ENCODE data around the gene KLF4.

Gene KLF4

GRCh38 chr9:107447834-107448233 is 41.7 kb downstream of the KLF4 start:
- no peak for DNase-seq
- Histone ChIP-seq H3K27me3 (replicated peaks in 2 of 5; ENCODE audit: control insufficient read depth in 4 of 5, insufficient read depth in 5 of 5, low read length in 4 of 5) (peaks cover 0 to 1% (median 0%) of the 10 kb centered on the region in 5 experiments), H3K9me3 (ENCODE audit: control extremely low read depth in 1 of 5, control insufficient read depth in 4 of 5, insufficient read depth in 2 of 5, low read depth in 1 of 5, low read length in 4 of 5) (no peaks in the 10 kb centered on the region), H3K4me3 (ENCODE audit: control insufficient read depth in 1 of 7, extremely low read depth in 1 of 7, insufficient read depth in 4 of 7, low read depth in 2 of 7, low read length in 6 of 7) (no peak overlapping the region), H3K36me3 (ENCODE audit: control insufficient read depth in 4 of 4, insufficient read depth in 4 of 4, low read length in 3 of 4) (no peaks in the 10 kb centered on the region), H3K4me1 (ENCODE audit: control extremely low read depth in 1 of 4, control insufficient read depth in 4 of 4, insufficient read depth in 4 of 4, low read length in 3 of 4) (no peaks in the 10 kb centered on the region), H3K27ac (ENCODE audit: insufficient read depth in 1 of 2, low read depth in 1 of 2, low read length in 2 of 2, poor library complexity in 1 of 2, severe bottlenecking in 2 of 2) (no peak overlapping the region)
- ChIA-PET CTCF (interaction anchor here (1.0 kb wide), 1 partner anchor 18 kb away, joined by 3 read pairs; no protein-coding TSS in a partner anchor), POLR2A (no interaction called here)
- WGBS (ENCODE audit: insufficient coverage) = 71% methylated on average over 1 of the region's 1 CpG

GRCh38 chr9:107447081-107447480 is 42.5 kb downstream of the KLF4 start:
- POLR2A ChIA-PET = no interaction called here
- Histone ChIP-seq H3K9me3 (ENCODE audit: control extremely low read depth in 1 of 5, control insufficient read depth in 4 of 5, insufficient read depth in 2 of 5, low read depth in 1 of 5, low read length in 4 of 5) (no peaks in the 10 kb centered on the region), H3K27me3 (replicated peaks in 2 of 5; ENCODE audit: control insufficient read depth in 4 of 5, insufficient read depth in 5 of 5, low read length in 4 of 5) (peaks cover 0 to 1% (median 0%) of the 10 kb centered on the region in 5 experiments), H3K4me1 (ENCODE audit: control extremely low read depth in 1 of 4, control insufficient read depth in 4 of 4, insufficient read depth in 4 of 4, low read length in 3 of 4) (no peaks in the 10 kb centered on the region), H3K36me3 (ENCODE audit: control insufficient read depth in 4 of 4, insufficient read depth in 4 of 4, low read length in 3 of 4) (no peaks in the 10 kb centered on the region), H3K27ac (ENCODE audit: insufficient read depth in 1 of 2, low read depth in 1 of 2, low read length in 2 of 2, poor library complexity in 1 of 2, severe bottlenecking in 2 of 2) (no peak overlapping the region), H3K4me3 (ENCODE audit: control insufficient read depth in 1 of 7, extremely low read depth in 1 of 7, insufficient read depth in 4 of 7, low read depth in 2 of 7, low read length in 6 of 7) (no peak overlapping the region)
- CTCF ChIA-PET = no interaction called here
- no peak for DNase-seq
- WGBS (ENCODE audit: insufficient coverage) = 94% methylated on average over 2 of the region's 4 CpGs

GRCh38 chr9:107446491-107446890 is 43.1 kb downstream of the KLF4 start:
- Histone ChIP-seq H3K27ac (ENCODE audit: insufficient read depth in 1 of 2, low read depth in 1 of 2, low read length in 2 of 2, poor library complexity in 1 of 2, severe bottlenecking in 2 of 2) (no peak overlapping the region), H3K27me3 (replicated peaks in 2 of 5; ENCODE audit: control insufficient read depth in 4 of 5, insufficient read depth in 5 of 5, low read length in 4 of 5) (peaks cover 0 to 1% (median 0%) of the 10 kb centered on the region in 5 experiments), H3K36me3 (ENCODE audit: control insufficient read depth in 4 of 4, insufficient read depth in 4 of 4, low read length in 3 of 4) (no peaks in the 10 kb centered on the region), H3K9me3 (ENCODE audit: control extremely low read depth in 1 of 5, control insufficient read depth in 4 of 5, insufficient read depth in 2 of 5, low read depth in 1 of 5, low read length in 4 of 5) (no peaks in the 10 kb centered on the region), H3K4me3 (ENCODE audit: control insufficient read depth in 1 of 7, extremely low read depth in 1 of 7, insufficient read depth in 4 of 7, low read depth in 2 of 7, low read length in 6 of 7) (no peak overlapping the region), H3K4me1 (ENCODE audit: control extremely low read depth in 1 of 4, control insufficient read depth in 4 of 4, insufficient read depth in 4 of 4, low read length in 3 of 4) (no peaks in the 10 kb centered on the region)
- POLR2A ChIA-PET = no interaction called here
- CTCF ChIA-PET = no interaction called here
- WGBS (ENCODE audit: insufficient coverage) = 90% methylated on average over 12 of the region's 12 CpGs
- no peak for DNase-seq

- Histone ChIP-seq H3K4me3 (ENCODE audit: control insufficient read depth in 1 of 7, extremely low read depth in 1 of 7, insufficient read depth in 4 of 7, low read depth in 2 of 7, low read length in 6 of 7) (no peak overlapping the region), H3K27ac (ENCODE audit: insufficient read depth in 1 of 2, low read depth in 1 of 2, low read length in 2 of 2, poor library complexity in 1 of 2, severe bottlenecking in 2 of 2) (no peak overlapping the region), H3K27me3 (replicated peaks in 2 of 5; ENCODE audit: control insufficient read depth in 4 of 5, insufficient read depth in 5 of 5, low read length in 4 of 5) (peaks cover 0 to 4% (median 0%) of the 10 kb centered on the region in 5 experiments), H3K4me1 (ENCODE audit: control extremely low read depth in 1 of 4, control insufficient read depth in 4 of 4, insufficient read depth in 4 of 4, low read length in 3 of 4) (no peaks in the 10 kb centered on the region), H3K9me3 (ENCODE audit: control extremely low read depth in 1 of 5, control insufficient read depth in 4 of 5, insufficient read depth in 2 of 5, low read depth in 1 of 5, low read length in 4 of 5) (no peaks in the 10 kb centered on the region), H3K36me3 (ENCODE audit: control insufficient read depth in 4 of 4, insufficient read depth in 4 of 4, low read length in 3 of 4) (no peaks in the 10 kb centered on the region)
- WGBS (ENCODE audit: insufficient coverage) = no CpG with 5 or more reads among the region's 1 CpG
- ChIA-PET CTCF (interaction anchor here (1.2 kb wide), 1 partner anchor 21 kb away, joined by 3 read pairs; no protein-coding TSS in a partner anchor), POLR2A (no interaction called here)
- DNase-seq = no peak
These were observed 45.8 kb downstream of the KLF4 start for GRCh38 chr9:107443786-107444185.

GRCh38 chr9:107439991-107440456 is 49.5 kb downstream of the KLF4 start:
- ChIA-PET CTCF (no interaction called here), POLR2A (no interaction called here)
- Histone ChIP-seq H3K4me3 (ENCODE audit: control insufficient read depth in 1 of 7, extremely low read depth in 1 of 7, insufficient read depth in 4 of 7, low read depth in 2 of 7, low read length in 6 of 7) (no peak overlapping the region), H3K4me1 (ENCODE audit: control extremely low read depth in 1 of 4, control insufficient read depth in 4 of 4, insufficient read depth in 4 of 4, low read length in 3 of 4) (no peaks in the 10 kb centered on the region), H3K27ac (ENCODE audit: insufficient read depth in 1 of 2, low read depth in 1 of 2, low read length in 2 of 2, poor library complexity in 1 of 2, severe bottlenecking in 2 of 2) (no peak overlapping the region), H3K36me3 (ENCODE audit: control insufficient read depth in 4 of 4, insufficient read depth in 4 of 4, low read length in 3 of 4) (no peaks in the 10 kb centered on the region), H3K27me3 (replicated peaks in 2 of 5; ENCODE audit: control insufficient read depth in 4 of 5, insufficient read depth in 5 of 5, low read length in 4 of 5) (peaks cover 0 to 4% (median 0%) of the 10 kb centered on the region in 5 experiments), H3K9me3 (ENCODE audit: control extremely low read depth in 1 of 5, control insufficient read depth in 4 of 5, insufficient read depth in 2 of 5, low read depth in 1 of 5, low read length in 4 of 5) (no peaks in the 10 kb centered on the region)
- no CpG with 5 or more reads among the region's 3 CpGs for WGBS (ENCODE audit: insufficient coverage)
- DNase-seq = peak in 1 of 3 donors; percentile 4

GRCh38 chr9:107438211-107439031 is 51.1 kb downstream of the KLF4 start:
- Histone ChIP-seq H3K27me3 (replicated peaks in 2 of 5; ENCODE audit: control insufficient read depth in 4 of 5, insufficient read depth in 5 of 5, low read length in 4 of 5) (peaks cover 0 to 4% (median 0%) of the 10 kb centered on the region in 5 experiments), H3K27ac (ENCODE audit: insufficient read depth in 1 of 2, low read depth in 1 of 2, low read length in 2 of 2, poor library complexity in 1 of 2, severe bottlenecking in 2 of 2) (no peak overlapping the region), H3K36me3 (ENCODE audit: control insufficient read depth in 4 of 4, insufficient read depth in 4 of 4, low read length in 3 of 4) (no peaks in the 10 kb centered on the region), H3K4me1 (ENCODE audit: control extremely low read depth in 1 of 4, control insufficient read depth in 4 of 4, insufficient read depth in 4 of 4, low read length in 3 of 4) (no peaks in the 10 kb centered on the region), H3K9me3 (ENCODE audit: control extremely low read depth in 1 of 5, control insufficient read depth in 4 of 5, insufficient read depth in 2 of 5, low read depth in 1 of 5, low read length in 4 of 5) (no peaks in the 10 kb centered on the region), H3K4me3 (ENCODE audit: control insufficient read depth in 1 of 7, extremely low read depth in 1 of 7, insufficient read depth in 4 of 7, low read depth in 2 of 7, low read length in 6 of 7) (no peak overlapping the region)
- no peak for DNase-seq
- WGBS (ENCODE audit: insufficient coverage) = 87% methylated on average over 6 of the region's 7 CpGs
- ChIA-PET CTCF (no interaction called here), POLR2A (no interaction called here)

- WGBS (ENCODE audit: insufficient coverage) = 96% methylated on average over 5 of the region's 6 CpGs
- Histone ChIP-seq H3K36me3 (ENCODE audit: control insufficient read depth in 4 of 4, insufficient read depth in 4 of 4, low read length in 3 of 4) (no peaks in the 10 kb centered on the region), H3K4me3 (ENCODE audit: control insufficient read depth in 1 of 7, extremely low read depth in 1 of 7, insufficient read depth in 4 of 7, low read depth in 2 of 7, low read length in 6 of 7) (no peak overlapping the region), H3K27ac (ENCODE audit: insufficient read depth in 1 of 2, low read depth in 1 of 2, low read length in 2 of 2, poor library complexity in 1 of 2, severe bottlenecking in 2 of 2) (no peak overlapping the region), H3K4me1 (ENCODE audit: control extremely low read depth in 1 of 4, control insufficient read depth in 4 of 4, insufficient read depth in 4 of 4, low read length in 3 of 4) (no peaks in the 10 kb centered on the region), H3K27me3 (replicated peaks in 2 of 5; ENCODE audit: control insufficient read depth in 4 of 5, insufficient read depth in 5 of 5, low read length in 4 of 5) (peaks cover 0 to 4% (median 0%) of the 10 kb centered on the region in 5 experiments), H3K9me3 (ENCODE audit: control extremely low read depth in 1 of 5, control insufficient read depth in 4 of 5, insufficient read depth in 2 of 5, low read depth in 1 of 5, low read length in 4 of 5) (no peaks in the 10 kb centered on the region)
- CTCF ChIA-PET = no interaction called here
- DNase-seq = no peak
- POLR2A ChIA-PET = no interaction called here
These were observed 51.9 kb downstream of the KLF4 start for GRCh38 chr9:107437716-107438115.
